Brain microvascular endothelial cell (primary cell): ENCODE data around the gene FBLN7.

ENCODE experiments used
- DNase-seq: peaks from one replicate; pipeline ENCODE4 v3.0.0-alpha.2; 2020
- H3K27ac ChIP-seq: fragments of 250-450 bp; sonication (Bioruptor Pico); 2 replicates; pipeline ENCODE4 v1.5.1; 2020; ENCODE audit warnings: mild to moderate bottlenecking, moderate library complexity
- H3K27me3 ChIP-seq: fragments of 250-450 bp; sonication (Bioruptor Pico); replicated peaks from 2 replicates; pipeline ENCODE4 v1.5.1; 2020; ENCODE audit warnings: mild to moderate bottlenecking
- H3K36me3 ChIP-seq: fragments of 250-450 bp; sonication (Bioruptor Pico); replicated peaks from 2 replicates; pipeline ENCODE4 v1.5.1; 2020; ENCODE audit warnings: mild to moderate bottlenecking
- H3K4me3 ChIP-seq: 2 replicates; pipeline ENCODE4 v1.5.1; 2011; ENCODE audit warnings: low read depth, mild to moderate bottlenecking, control low read depth, low read length, moderate library complexity
- in situ Hi-C: cut with HindIII; loops from 2 replicates; pipeline ENCODE4 v1.10.0; 2017; ENCODE audit warnings: low sequenced_read_pairs, low pct_ligation_motif_present
- TF ChIP-seq, protein P1 (sequence below): IDR thresholded peaks from 2 replicates; pipeline ENCODE4 v1.5.1; 2011; ENCODE audit warnings: low read depth, mild to moderate bottlenecking, moderate library complexity, low read length, control low read depth, inconsistent platforms; ENCODE audit errors: missing control alignments

Gene FBLN7

DNA sequence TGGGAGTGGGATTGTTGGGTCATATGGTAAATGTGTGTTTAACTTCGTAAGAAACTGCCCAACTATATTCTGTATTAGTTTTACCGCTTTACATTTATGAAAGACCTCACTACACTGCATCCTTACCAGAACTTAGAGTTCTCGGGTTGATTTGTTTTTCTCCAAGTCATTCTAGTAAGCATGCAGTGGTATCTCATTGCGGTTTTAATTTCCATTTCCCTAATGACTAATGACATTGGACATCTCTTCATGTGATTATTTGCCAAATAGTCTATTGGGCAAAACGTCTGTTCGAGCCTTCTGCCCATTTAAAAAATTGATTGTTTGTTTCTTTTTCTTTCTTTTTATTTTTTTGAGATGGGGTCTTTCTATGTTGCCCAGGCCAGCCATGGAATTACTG lies 6.8 kb downstream of the FBLN7 start:
- Histone ChIP-seq H3K27ac (no peak overlapping the region), H3K27me3 (peaks cover 1% of the 10 kb centered on the region), H3K4me3 (no peak overlapping the region), H3K36me3 (no peaks in the 10 kb centered on the region)
- in situ Hi-C loops, result no loop called here
- TF ChIP-seq, protein P1, sequence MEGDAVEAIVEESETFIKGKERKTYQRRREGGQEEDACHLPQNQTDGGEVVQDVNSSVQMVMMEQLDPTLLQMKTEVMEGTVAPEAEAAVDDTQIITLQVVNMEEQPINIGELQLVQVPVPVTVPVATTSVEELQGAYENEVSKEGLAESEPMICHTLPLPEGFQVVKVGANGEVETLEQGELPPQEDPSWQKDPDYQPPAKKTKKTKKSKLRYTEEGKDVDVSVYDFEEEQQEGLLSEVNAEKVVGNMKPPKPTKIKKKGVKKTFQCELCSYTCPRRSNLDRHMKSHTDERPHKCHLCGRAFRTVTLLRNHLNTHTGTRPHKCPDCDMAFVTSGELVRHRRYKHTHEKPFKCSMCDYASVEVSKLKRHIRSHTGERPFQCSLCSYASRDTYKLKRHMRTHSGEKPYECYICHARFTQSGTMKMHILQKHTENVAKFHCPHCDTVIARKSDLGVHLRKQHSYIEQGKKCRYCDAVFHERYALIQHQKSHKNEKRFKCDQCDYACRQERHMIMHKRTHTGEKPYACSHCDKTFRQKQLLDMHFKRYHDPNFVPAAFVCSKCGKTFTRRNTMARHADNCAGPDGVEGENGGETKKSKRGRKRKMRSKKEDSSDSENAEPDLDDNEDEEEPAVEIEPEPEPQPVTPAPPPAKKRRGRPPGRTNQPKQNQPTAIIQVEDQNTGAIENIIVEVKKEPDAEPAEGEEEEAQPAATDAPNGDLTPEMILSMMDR, result no peak
- DNase-seq, result no peak

DNA sequence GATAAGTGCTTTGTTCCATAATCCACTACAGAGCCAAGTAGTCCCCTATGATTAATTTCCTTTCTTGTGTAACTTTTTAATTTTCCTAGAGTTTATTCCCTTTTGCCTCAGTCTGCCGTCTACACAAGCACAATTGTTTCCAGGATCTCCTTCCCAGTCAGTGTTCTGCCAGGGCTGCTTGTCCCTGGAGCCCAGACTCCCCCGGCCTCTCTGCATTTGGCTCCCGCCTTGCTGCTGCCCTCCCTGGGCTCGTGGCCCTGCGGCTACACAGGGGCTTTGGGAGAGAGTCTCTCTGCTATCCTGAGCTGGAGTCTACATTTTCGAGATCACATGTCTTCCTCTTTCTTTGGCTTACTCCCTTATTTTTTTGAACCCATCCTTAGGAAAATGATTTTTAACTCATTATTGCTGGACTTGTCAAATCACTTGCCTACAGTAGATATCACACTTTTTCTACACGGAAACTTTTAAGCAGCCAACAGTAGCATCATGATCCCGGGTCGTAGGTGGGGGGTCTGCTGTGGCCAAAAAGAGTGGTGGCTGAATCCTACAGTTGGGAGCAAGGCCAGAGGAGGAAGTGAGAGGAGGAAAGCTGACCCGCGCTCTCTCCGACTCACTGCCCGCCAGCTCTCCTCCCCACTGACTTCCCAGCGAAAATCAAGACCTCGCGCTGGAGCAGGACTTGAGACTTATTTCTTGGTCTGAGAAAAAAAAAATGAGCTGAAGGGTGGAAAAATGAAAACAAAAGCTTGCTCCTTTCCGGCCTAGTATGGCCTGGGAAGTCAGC lies 9.4 kb downstream of the FBLN7 start:
- no peaks in the 10 kb centered on the region for H3K27me3 ChIP-seq
- TF ChIP-seq, protein P1, result no peak
- H3K27ac ChIP-seq, result no peak overlapping the region
- no peaks in the 10 kb centered on the region for H3K36me3 ChIP-seq
- H3K4me3 ChIP-seq, result no peak overlapping the region
- in situ Hi-C loops, result no loop called here
- no peak for DNase-seq

DNA sequence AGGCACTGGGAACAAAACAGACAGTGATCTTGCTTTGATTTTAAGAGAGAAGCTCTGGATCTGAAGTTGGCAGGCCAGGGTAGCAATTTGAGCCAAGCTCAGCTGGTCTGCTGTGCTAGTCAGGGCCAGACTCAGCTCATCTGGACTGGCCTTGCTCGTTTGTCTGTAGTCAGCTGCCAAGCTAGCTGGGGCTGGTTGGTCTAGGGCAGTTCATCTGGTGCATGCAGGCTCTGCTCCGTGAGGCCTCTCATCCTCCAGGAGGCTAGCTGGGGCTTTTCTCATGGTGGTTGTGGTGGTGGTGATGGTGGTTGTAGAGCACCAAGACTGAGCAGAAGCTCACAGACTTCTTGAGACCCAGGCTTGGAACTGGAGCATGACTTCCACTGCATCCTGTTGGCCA lies 10.3 kb downstream of the FBLN7 start:
- Histone ChIP-seq H3K27me3 (no peaks in the 10 kb centered on the region), H3K4me3 (no peak overlapping the region), H3K36me3 (no peaks in the 10 kb centered on the region), H3K27ac (no peak overlapping the region)
- no peak for DNase-seq
- in situ Hi-C loops, result no loop called here
- TF ChIP-seq, protein P1, result no peak

DNA sequence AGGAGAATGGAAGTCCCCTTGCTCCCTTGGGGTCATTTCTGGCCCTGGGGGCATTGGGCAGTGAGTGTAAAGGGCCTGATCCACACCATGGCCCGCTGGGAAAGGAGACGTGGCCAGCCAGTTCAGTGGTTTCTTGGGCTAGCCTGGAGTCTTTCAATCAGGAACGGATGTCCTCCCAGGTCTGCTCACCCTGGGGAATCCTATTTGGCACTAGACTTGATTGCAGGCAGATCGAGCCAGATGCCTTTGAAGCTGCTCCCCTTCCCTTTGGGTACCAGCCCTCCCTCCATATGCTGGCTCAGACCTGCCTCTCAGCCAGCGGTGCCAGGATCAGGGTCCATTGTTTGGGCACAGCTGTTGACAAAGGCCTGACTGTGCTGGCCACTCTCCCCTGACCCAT lies 11.0 kb downstream of the FBLN7 start:
- no peaks in the 10 kb centered on the region for H3K27me3 ChIP-seq
- H3K36me3 ChIP-seq, result no peaks in the 10 kb centered on the region
- no peak overlapping the region for H3K4me3 ChIP-seq
- TF ChIP-seq, protein P1, result no peak
- in situ Hi-C loops, result no loop called here
- no peak for DNase-seq
- no peak overlapping the region for H3K27ac ChIP-seq

DNA sequence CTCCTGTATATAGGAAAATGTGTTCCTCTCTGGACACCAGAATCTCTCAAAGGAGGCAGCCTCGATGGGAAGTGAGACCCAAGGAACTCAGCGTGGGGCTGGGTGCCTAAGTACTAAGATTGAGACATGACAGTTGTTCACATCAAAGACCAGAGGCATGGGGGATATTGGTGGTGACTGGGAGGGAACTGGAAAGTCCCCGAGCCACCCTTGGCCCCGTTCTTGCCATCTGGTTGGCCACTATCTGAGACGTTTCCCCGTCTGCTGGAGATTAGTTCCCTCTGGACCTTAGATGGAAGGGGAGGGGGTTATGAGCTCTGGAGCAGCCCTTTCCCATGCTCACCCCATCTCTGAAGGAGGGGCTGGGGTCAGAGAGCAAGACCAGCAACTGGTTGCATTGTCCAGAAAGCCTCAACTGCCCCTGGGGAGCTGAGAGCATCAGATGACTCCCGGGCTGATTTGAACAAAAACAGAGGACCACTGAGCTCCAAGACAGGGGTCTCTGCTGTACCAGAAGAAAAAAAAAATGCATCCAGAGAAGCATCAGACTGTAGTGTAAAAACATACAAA lies 11.8 kb downstream of the FBLN7 start:
- TF ChIP-seq, protein P1, result no peak

More for the DNA sequence above, 11.8 kb downstream of the FBLN7 start:
- Histone ChIP-seq H3K27ac (peak overlapping the region; percentile 67), H3K36me3 (no peaks in the 10 kb centered on the region), H3K27me3 (no peaks in the 10 kb centered on the region), H3K4me3 (no peak overlapping the region)
- in situ Hi-C loops, result no loop called here
- DNase-seq, result no peak
